Measurements from ENCODE around the gene MICAL3.

Gene MICAL3

DNA sequence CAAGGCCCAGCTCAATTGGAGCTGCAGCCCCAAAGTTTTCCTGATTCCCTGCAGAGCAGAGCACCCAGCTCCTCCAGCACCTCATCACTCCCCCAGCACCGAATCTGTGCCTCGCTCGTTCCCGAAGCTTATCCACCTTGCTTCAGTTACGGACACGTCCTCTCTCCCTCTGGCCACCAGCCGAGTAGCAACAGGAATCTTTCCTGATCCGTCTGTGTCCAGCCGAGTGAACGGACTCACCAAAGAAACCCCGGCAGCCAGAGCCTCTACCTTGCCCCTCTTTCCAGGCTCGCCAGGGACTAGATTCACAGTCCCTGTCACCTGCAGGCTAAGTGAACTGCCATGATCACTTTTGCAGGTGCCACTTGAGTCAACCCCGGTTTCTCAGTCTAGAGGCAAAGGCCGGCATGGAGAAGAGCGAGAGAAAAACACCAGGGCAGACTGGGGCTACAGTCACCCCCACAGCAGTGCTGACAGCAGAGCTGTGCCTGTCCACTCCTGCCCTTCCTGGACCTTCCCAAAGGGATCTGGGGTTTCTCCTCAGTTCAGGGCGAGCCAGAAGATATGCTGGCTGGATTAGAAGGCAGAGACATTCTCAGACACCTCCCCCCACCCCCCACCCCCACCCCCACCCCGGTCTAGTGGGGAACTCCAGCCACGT is 282.4 kb downstream of the MICAL3 start:
- DNase-seq (ENCODE audit: low read depth in 3 of 3, low spot score in 1 of 3), result no peak

DNA sequence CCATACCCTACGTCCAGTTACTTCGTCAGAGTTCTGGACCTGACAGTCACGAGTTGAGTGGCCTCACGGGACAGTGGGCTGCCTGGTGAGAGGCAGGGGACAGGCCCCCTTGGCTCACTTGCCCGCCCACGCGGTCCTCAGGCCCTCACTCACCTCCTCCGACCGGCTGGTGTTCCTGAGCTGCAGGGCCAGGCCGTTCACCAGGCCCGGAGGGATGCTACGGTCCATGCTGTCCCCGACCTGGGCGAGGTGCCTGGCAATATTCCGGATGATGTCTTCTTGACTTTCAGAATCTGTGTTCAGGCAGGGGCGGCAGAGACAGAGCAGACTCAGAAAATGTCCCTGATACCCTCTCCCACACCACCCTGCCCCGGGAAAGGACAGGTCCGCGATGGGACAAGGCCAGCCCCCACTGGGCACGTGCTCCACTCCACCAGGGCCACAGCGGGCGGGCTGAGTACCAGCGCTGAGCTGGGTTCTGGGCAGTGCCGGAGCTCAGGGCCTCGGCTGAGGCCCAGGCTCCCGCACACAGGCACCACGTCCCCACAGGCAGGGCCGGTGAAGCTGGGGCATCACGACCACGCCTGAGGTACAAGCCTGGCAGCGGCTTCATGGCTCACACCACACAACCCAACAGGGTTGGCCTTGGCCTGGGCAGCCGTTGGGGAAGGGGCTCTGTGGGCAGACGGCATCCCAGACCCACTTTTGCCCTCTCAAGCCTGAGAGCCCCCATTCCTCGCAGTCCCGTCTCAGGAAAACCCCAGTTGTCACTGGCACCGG is 285.0 kb downstream of the MICAL3 start:
- no peak for DNase-seq (ENCODE audit: low read depth in 3 of 3, low spot score in 1 of 3)

DNA sequence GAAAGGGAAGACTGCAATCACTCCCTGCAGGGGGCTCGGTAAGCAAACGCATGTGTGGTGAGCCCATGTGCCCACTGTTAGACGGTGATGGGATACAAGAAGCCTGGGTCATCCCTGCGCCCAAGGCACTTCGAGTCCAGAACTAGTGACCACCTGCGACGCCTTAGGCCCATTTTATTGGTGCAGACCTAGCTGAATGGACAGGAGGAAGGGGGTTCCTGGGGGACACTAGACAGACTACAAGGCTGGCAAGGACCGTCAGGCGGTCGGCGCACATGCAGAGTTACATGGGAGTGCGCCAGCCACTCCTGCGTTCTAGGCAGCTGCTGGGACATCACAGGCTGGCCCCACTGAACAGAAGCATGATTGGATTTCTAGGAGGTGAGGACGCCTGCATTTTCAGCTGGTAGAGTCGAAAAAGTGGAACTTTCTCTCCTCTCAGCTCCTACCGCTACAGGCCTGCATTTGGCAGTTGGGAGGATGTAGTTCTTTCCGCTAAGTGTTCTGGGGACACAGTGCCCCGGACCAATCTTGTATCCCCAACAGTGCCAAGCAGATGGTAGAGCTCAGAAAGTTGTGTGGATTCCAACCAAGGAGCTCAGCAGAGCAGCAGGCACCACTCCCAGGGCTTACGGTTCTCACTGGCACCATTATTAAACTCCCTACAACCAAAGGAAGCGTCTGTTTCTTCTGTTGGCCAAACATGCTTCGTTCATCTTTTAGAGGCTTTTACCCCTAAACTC is 285.8 kb downstream of the MICAL3 start:
- DNase-seq (ENCODE audit: low read depth in 3 of 3, low spot score in 1 of 3), result no peak

Measured in stimulated activated CD4-positive, alpha-beta T cell treated with anti-CD3 and anti-CD28 coated beads, TNF-alpha, amount 100 ng/mL, for 1 hour (primary cell).